Measurements from ENCODE around the gene MLPH. TPM values are rescaled to one million over a fixed set of nuclear protein-coding genes. Genes with fewer than 3 reads are reported as not detected.

MLPH gene
- total and polyA plus RNA-seq, 2 of the 4 experiments (the other 2 are of a cell fraction) = 13.8 to 21.6 TPM

DNA sequence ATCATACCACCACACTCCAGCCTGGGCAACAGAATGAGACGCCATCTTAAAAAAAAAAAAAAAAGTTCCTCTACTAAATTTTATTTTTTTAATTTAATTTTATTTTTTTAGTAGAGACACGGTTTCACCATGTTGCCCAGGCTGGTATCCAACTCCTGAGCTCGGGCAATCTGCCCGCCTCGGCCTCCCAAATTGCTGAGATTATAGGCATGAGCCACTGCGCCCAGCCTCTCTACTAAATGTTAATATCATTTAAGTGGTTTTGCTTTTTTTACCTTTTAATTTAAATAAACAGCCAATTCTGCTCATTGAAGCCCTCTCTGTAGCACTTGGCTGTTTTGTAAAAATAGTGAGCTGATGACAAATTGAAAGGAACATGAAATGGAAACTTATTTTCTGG is 94.3 kb downstream of the MLPH start:
- no TSS peak for BruUV-seq (replicated peaks)
- Histone ChIP-seq H4K91ac (ENCODE audit: insufficient read depth, low read depth, low read length) (no peak overlapping the region), H3K9me1 (ENCODE audit: insufficient read depth, low read length) (0 out of 2 replicates have a peak, but pooled peaks cover 3% of the 10 kb centered on the region), H3K27me3 (ENCODE audit: control insufficient read depth, insufficient read depth, low read length) (peaks cover 4% of the 10 kb centered on the region; the same call in 1 of the 2 replicates), H2AFZ (replicated peaks; ENCODE audit: low read length, poor library complexity) (peak overlapping the region; percentile 89), H4K5ac (ENCODE audit: low read depth, low read length) (no peak overlapping the region), H3K14ac (replicated peaks; ENCODE audit: low read depth, low read length) (no peak overlapping the region), H3K4me1 (ENCODE audit: control insufficient read depth, insufficient read depth, low read length) (no peaks in the 10 kb centered on the region), H3K23ac (ENCODE audit: low read depth, low read length) (no peak overlapping the region), H4K8ac (ENCODE audit: low read depth in 2 of 2, low read length in 2 of 2) (no peak overlapping the region), H2AK5ac (ENCODE audit: low read depth, low read length) (no peak overlapping the region), H3K4me2 (ENCODE audit: low read depth, low read length) (peak overlapping the region; percentile 38; the same call in 1 of the 2 replicates), H2BK15ac (ENCODE audit: low read depth, low read length) (no peak overlapping the region), H3K27ac (ENCODE audit: insufficient read depth, low read length) (no peak overlapping the region), H3K56ac (ENCODE audit: extremely low read depth, insufficient read depth, low read length) (no peak overlapping the region), H3K4me3 (ENCODE audit: insufficient read depth, low read depth, low read length) (no peak overlapping the region), H2AK9ac (replicated peaks; ENCODE audit: low read depth, low read length, poor library complexity) (no peak overlapping the region), H4K20me1 (ENCODE audit: insufficient read depth, low read length) (no peaks in the 10 kb centered on the region), H2BK120ac (ENCODE audit: low read depth, low read length) (no peak overlapping the region), H3K9me3 (ENCODE audit: control insufficient read depth, insufficient read depth, low read length) (no peaks in the 10 kb centered on the region), H3K9ac (ENCODE audit: low read depth, low read length) (no peak overlapping the region), H3K36me3 (ENCODE audit: control insufficient read depth, insufficient read depth, low read length) (no peaks in the 10 kb centered on the region), H3K4ac (ENCODE audit: low read depth, low read length) (no peak overlapping the region), H3K79me1 (ENCODE audit: low read depth in 1 of 2, low read length in 2 of 2) (no peaks in the 10 kb centered on the region), H3K18ac (ENCODE audit: low read depth, low read length) (no peak overlapping the region), H2BK5ac (ENCODE audit: low read depth, low read length, poor library complexity, severe bottlenecking) (no peak overlapping the region), H2BK20ac (ENCODE audit: low read depth, low read length) (no peak overlapping the region)
- POLR2A ChIA-PET (ENCODE audit: unreplicated experiment) = interaction anchor here (0.6 to 0.8 kb wide), 2 partner anchors 11 to 167 kb away, joined by 6 to 10 read pairs; partner anchors contain the start of gene COL6A3
- in situ Hi-C loops (cut with MboI; ENCODE audit: low sequenced_read_pairs) = no loop called here
- DNase-seq (no peak), ATAC-seq (ENCODE audit: low read depth) (no peak; the same call in 1 of the 2 replicates)
- TF ChIP-seq CEBPB (IDR thresholded peaks at IDR 0.05; ENCODE audit: low read depth, low read length) = no peak
- no peak for TF ChIP-seq POLR2A (IDR thresholded peaks at IDR 0.05; ENCODE audit: low read depth, low read length)
- TF ChIP-seq, protein P1, sequence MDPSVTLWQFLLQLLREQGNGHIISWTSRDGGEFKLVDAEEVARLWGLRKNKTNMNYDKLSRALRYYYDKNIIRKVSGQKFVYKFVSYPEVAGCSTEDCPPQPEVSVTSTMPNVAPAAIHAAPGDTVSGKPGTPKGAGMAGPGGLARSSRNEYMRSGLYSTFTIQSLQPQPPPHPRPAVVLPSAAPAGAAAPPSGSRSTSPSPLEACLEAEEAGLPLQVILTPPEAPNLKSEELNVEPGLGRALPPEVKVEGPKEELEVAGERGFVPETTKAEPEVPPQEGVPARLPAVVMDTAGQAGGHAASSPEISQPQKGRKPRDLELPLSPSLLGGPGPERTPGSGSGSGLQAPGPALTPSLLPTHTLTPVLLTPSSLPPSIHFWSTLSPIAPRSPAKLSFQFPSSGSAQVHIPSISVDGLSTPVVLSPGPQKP (IDR thresholded peaks at IDR 0.05; ENCODE audit: borderline replicate concordance, low read depth, low read length) = no peak
- no peak for TF ChIP-seq RFX5 (IDR thresholded peaks at IDR 0.05; ENCODE audit: low read depth, low read length)
- no peak for TF ChIP-seq RCOR1 (IDR thresholded peaks at IDR 0.05; ENCODE audit: insufficient replicate concordance, low read length)
- no peak for TF ChIP-seq MAZ (IDR thresholded peaks at IDR 0.05; ENCODE audit: borderline replicate concordance, low read depth, low read length)
- TF ChIP-seq, protein P2, sequence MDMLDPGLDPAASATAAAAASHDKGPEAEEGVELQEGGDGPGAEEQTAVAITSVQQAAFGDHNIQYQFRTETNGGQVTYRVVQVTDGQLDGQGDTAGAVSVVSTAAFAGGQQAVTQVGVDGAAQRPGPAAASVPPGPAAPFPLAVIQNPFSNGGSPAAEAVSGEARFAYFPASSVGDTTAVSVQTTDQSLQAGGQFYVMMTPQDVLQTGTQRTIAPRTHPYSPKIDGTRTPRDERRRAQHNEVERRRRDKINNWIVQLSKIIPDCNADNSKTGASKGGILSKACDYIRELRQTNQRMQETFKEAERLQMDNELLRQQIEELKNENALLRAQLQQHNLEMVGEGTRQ (IDR thresholded peaks at IDR 0.05; ENCODE audit: low read depth, low read length) = no peak
- WGBS, 2 experiments (ENCODE audit: extremely low coverage in 2 of 2, insufficient read length in 1 of 2) = no CpG with 5 or more reads among the region's 6 CpGs
- dilution Hi-C loops (cut with HindIII; ENCODE audit: low sequenced_read_pairs, unreplicated experiment) = no loop called here
- CTCF ChIA-PET = interaction anchor here (0.6 to 2.9 kb wide), 11 partner anchors 19 to 753 kb away, joined by 3 to 20 read pairs (median 3); no protein-coding TSS in a partner anchor
- intact Hi-C loops (cut with micrococcal nuclease) = loop anchor here (1.0 to 2.0 kb wide), 3 partner anchors 91 to 193 kb away; no protein-coding TSS in a partner anchor

Measured in IMR-90 (cell line).